Endodermal cell (in vitro differentiated cells): ENCODE measurements around the gene RIPOR2. TPM values are rescaled to one million over a fixed set of nuclear protein-coding genes. Genes with fewer than 3 reads are reported as not detected.

Experiments used
- DNase-seq: peaks from one replicate; pipeline ENCODE4 v3.0.0-alpha.2; 2017
- H3K27ac ChIP-seq: 2 replicates; pipeline ENCODE4 v1.5.1; 2013; ENCODE audit warnings: mild to moderate bottlenecking, low read depth, low read length, moderate library complexity
- H3K27me3 ChIP-seq: 2 replicates; pipeline ENCODE4 v1.6.1; 2013; ENCODE audit warnings: mild to moderate bottlenecking, low read length, moderate library complexity; ENCODE audit not compliant: insufficient read depth, control insufficient read depth, poor library complexity, severe bottlenecking
- H3K36me3 ChIP-seq: 2 replicates; pipeline ENCODE4 v1.7.0; 2013; ENCODE audit warnings: mild to moderate bottlenecking, low read length, moderate library complexity; ENCODE audit not compliant: control insufficient read depth, insufficient read depth
- H3K4me1 ChIP-seq: one replicate; pipeline ENCODE4 v1.7.0; 2013; ENCODE audit warnings: low read length; ENCODE audit not compliant: control insufficient read depth, insufficient read depth
- H3K4me3 ChIP-seq: 2 replicates; pipeline ENCODE4 v1.5.1; 2013; ENCODE audit warnings: mild to moderate bottlenecking, low read length, moderate library complexity
- H3K9ac ChIP-seq: 2 replicates; pipeline ENCODE4 v1.6.1; 2013; ENCODE audit warnings: mild to moderate bottlenecking, low read length, moderate library complexity; ENCODE audit not compliant: poor library complexity, severe bottlenecking; ENCODE audit errors: extremely low read depth
- H3K9me3 ChIP-seq: 2 replicates; pipeline ENCODE4 v1.6.1; 2013; ENCODE audit warnings: mild to moderate bottlenecking, low read length, moderate library complexity; ENCODE audit not compliant: control insufficient read depth
- H3K27ac Mint-ChIP-seq: 2 replicates; pipeline ENCODE4 v1.8.0; 2020; ENCODE audit warnings: mixed read lengths
- H3K27me3 Mint-ChIP-seq: 2 replicates; pipeline ENCODE4 v1.8.0; 2021; ENCODE audit warnings: mild to moderate bottlenecking, mixed read lengths; ENCODE audit not compliant: insufficient read depth
- H3K36me3 Mint-ChIP-seq: 2 replicates; pipeline ENCODE4 v1.8.0; 2020; ENCODE audit warnings: low read depth, mixed read lengths
- H3K4me1 Mint-ChIP-seq: 2 replicates; pipeline ENCODE4 v1.8.0; 2020; ENCODE audit warnings: mixed read lengths
- H3K4me3 Mint-ChIP-seq: 2 replicates; pipeline ENCODE4 v1.8.0; 2020; ENCODE audit warnings: mild to moderate bottlenecking, moderate library complexity, mixed read lengths
- H3K9me3 Mint-ChIP-seq: 2 replicates; pipeline ENCODE4 v1.8.0; 2020; ENCODE audit warnings: mild to moderate bottlenecking, mixed read lengths
- CTCF ChIP-seq: fragments of 200-600 bp; sonication (generic); conservative IDR thresholded peaks from 2 replicates; pipeline ENCODE4 v1.5.0; 2021; ENCODE audit warnings: antibody characterized with exemption, mild to moderate bottlenecking
- WGBS, 2 experiments: methylation state at CpG; one replicate each; pipeline versions ENCODE4 v1.1.5 to v1.1.7; 2013; ENCODE audit warnings: missing lambda C conversion rate in 2 of 2, mixed read lengths in 1 of 2; ENCODE audit not compliant: insufficient coverage in 1 of 2, insufficient read length in 1 of 2; 5-methylcytosine and 5-hydroxymethylcytosine counted together
- total RNA-seq, 2 donors: library from RNA; stranded (reverse); fragmentation: NEBNext Ultra II Directional in 1 of 2; extraction: Animal tissue kit (Norgen Biotek cat#: 25700) in 1 of 2; gene quantifications; 2 replicates in 1 of 2; 3 replicates in 1 of 2; pipeline ENCODE4 v1.2.1, GENCODE V29; 2021

RIPOR2 gene
- total RNA-seq, 2 donors from 2014 or later = 9.3 to 10.4 TPM

DNA sequence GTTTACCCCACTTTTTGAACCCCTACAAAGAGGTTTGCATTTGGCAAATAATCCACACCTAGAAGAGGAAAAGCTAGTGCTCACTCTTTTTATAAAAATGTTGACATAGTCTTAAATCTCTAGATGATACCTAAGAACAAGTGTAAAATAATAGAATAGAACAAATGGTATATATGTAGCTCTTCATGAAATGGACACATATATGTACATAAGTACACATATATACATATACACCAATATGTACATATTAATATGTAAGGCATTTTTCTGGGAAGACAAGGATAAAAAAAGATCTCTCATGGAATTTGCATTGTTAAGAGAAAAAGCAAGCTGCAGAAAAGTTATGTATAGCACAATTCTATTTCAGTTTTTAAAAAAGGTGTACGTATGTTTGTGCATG lies 27.6 kb upstream of the RIPOR2 start:
- H3K9ac ChIP-seq = no peak overlapping the region
- peaks cover 6% of the 10 kb centered on the region for H3K9me3 Mint-ChIP-seq
- H3K4me3 ChIP-seq = no peak overlapping the region
- no peak overlapping the region for H3K4me3 Mint-ChIP-seq
- no peak for TF ChIP-seq CTCF
- no peak overlapping the region for H3K27ac ChIP-seq
- H3K9me3 ChIP-seq = no peaks in the 10 kb centered on the region
- H3K4me1 ChIP-seq = no peaks in the 10 kb centered on the region
- no peaks in the 10 kb centered on the region for H3K27me3 Mint-ChIP-seq
- no peaks in the 10 kb centered on the region for H3K27me3 ChIP-seq
- DNase-seq = no peak
- no peaks in the 10 kb centered on the region for H3K4me1 Mint-ChIP-seq
- H3K36me3 ChIP-seq = no peaks in the 10 kb centered on the region
- no peaks in the 10 kb centered on the region for H3K36me3 Mint-ChIP-seq
- no peak overlapping the region for H3K27ac Mint-ChIP-seq
- WGBS, 2 experiments = 83 to 100% methylated on average over 1 of the region's 1 CpG

- DNase-seq = no peak
- Histone ChIP-seq H3K4me3 (no peak overlapping the region), H3K27me3 (no peaks in the 10 kb centered on the region), H3K9me3 (no peaks in the 10 kb centered on the region), H3K36me3 (no peaks in the 10 kb centered on the region), H3K4me1 (no peaks in the 10 kb centered on the region), H3K27ac (no peak overlapping the region), H3K9ac (no peak overlapping the region)
- 77 to 95% methylated on average over 2 to 4 of the region's 5 CpGs for WGBS, 2 experiments
- TF ChIP-seq CTCF = no peak
- no peaks in the 10 kb centered on the region for H3K36me3 Mint-ChIP-seq
- no peaks in the 10 kb centered on the region for H3K27me3 Mint-ChIP-seq
- no peak overlapping the region for H3K4me3 Mint-ChIP-seq
- peaks cover 6% of the 10 kb centered on the region for H3K9me3 Mint-ChIP-seq
- no peaks in the 10 kb centered on the region for H3K4me1 Mint-ChIP-seq
- H3K27ac Mint-ChIP-seq = no peak overlapping the region
Measured at GRCh38 chr6:24961852-24962251, 26.1 kb upstream of the RIPOR2 start.

GRCh38 chr6:24960991-24961475 lies 25.3 kb upstream of the RIPOR2 start:
- TF ChIP-seq CTCF = no peak
- no peak overlapping the region for H3K27ac ChIP-seq
- WGBS, 2 experiments = 98 to 100% methylated on average over 1 to 3 of the region's 3 CpGs
- no peak for DNase-seq
- no peaks in the 10 kb centered on the region for H3K9me3 ChIP-seq
- H3K36me3 ChIP-seq = no peaks in the 10 kb centered on the region
- no peaks in the 10 kb centered on the region for H3K27me3 ChIP-seq
- Mint-ChIP-seq H3K4me1 (no peaks in the 10 kb centered on the region), H3K36me3 (no peaks in the 10 kb centered on the region), H3K4me3 (no peak overlapping the region), H3K27me3 (no peaks in the 10 kb centered on the region), H3K27ac (no peak overlapping the region), H3K9me3 (peaks cover 6% of the 10 kb centered on the region)
- H3K4me1 ChIP-seq = no peaks in the 10 kb centered on the region
- H3K9ac ChIP-seq = no peak overlapping the region
- no peak overlapping the region for H3K4me3 ChIP-seq
